Measurements from ENCODE around the gene DCP1A.
"Not testable (repeated sequence)": the region's sequence is repeated elsewhere in the genome, so short reads cannot be mapped to it uniquely, and the experiment has no call there.

- TF ChIP-seq ZC3H10 (CRISPR knock-in tag; IDR thresholded peaks at IDR 0.05); ZNF565 (CRISPR knock-in tag; conservative IDR thresholded peaks at IDR 0.05; ENCODE audit: low read depth); SNAI2 (CRISPR knock-in tag; IDR thresholded peaks at IDR 0.05); POU6F1 (CRISPR knock-in tag; IDR thresholded peaks at IDR 0.05; ENCODE audit: borderline replicate concordance, low read depth); ZNF8 (CRISPR knock-in tag; IDR thresholded peaks at IDR 0.05); PATZ1 (CRISPR knock-in tag; IDR thresholded peaks at IDR 0.05; ENCODE audit: borderline replicate concordance); CSRNP3 (CRISPR knock-in tag; IDR thresholded peaks at IDR 0.05); ZNF70 (CRISPR knock-in tag; IDR thresholded peaks at IDR 0.05); BACH2 (CRISPR knock-in tag; IDR thresholded peaks at IDR 0.05; ENCODE audit: borderline replicate concordance); ARNTL (CRISPR knock-in tag; IDR thresholded peaks at IDR 0.05; ENCODE audit: borderline replicate concordance, low read depth); ISL1 (CRISPR knock-in tag; IDR thresholded peaks at IDR 0.05); ESRRG (CRISPR knock-in tag; IDR thresholded peaks at IDR 0.05); ZFP3 (CRISPR knock-in tag; IDR thresholded peaks at IDR 0.05): not testable (repeated sequence)
Measured at GRCh38 chr3:53299611-53300023, 47.7 kb downstream of the DCP1A start.
